H1 (cell line): Measurements from ENCODE around the gene FKTN. TPM values are rescaled to one million over a fixed set of nuclear protein-coding genes. Genes with fewer than 3 reads are reported as not detected.

ENCODE experiments used
- polyA plus RNA-seq, 7 experiments: library from polyadenylated mRNA; depleted of rRNA in 3 of 7; stranded (reverse) in 5 of 7; unstranded in 2 of 7; fragments of >200 nt in 5 of 7; fragments of 200-250 nt in 2 of 7; gene quantifications; 1 replicate in 5 of 7; 2 replicates in 1 of 7; 4 replicates in 1 of 7; pipeline versions ENCODE4 v1.2.1 to v1.2.3, GENCODE V29; 2011 to 2013; ENCODE audit warnings: missing spikeins in 2 of 7, mixed read lengths in 2 of 7
- total RNA-seq: library from RNA; stranded (reverse); fragmentation: NEBNext Ultra II Directional; extraction: Animal tissue kit (Norgen Biotek cat#: 25700); gene quantifications from 2 replicates; pipeline ENCODE4 v1.2.1, GENCODE V29; 2021

FKTN gene
- total and polyA plus RNA-seq, 2 of the 8 experiments (the other 6 are each of a cell fraction or from before 2014, with no cell fraction given): 2.7 to 13.4 TPM

Other genes starting within 250 kb of the FKTN start
- gene FSD1L, start 110.1 kb upstream of the FKTN start, total RNA-seq: 4.8 and 6.2 TPM in 2 replicates
- 0.46 and 0.91 TPM in 2 replicates for gene FSD1L, start 110.1 kb upstream of the FKTN start, polyA plus RNA-seq (2011; rRNA removed)
- 0.65 TPM in 1 of 2 replicates, not detected in the other for gene TAL2, start 104.3 kb downstream of the FKTN start, total RNA-seq
- gene TAL2, start 104.3 kb downstream of the FKTN start, polyA plus RNA-seq (2011; rRNA removed): 0.47 and 0.82 TPM in 2 replicates
- gene TMEM38B, start 136.4 kb downstream of the FKTN start, total RNA-seq: 12.4 and 17.5 TPM in 2 replicates
- 5.6 and 10.6 TPM in 2 replicates for gene TMEM38B, start 136.4 kb downstream of the FKTN start, polyA plus RNA-seq (2011; rRNA removed)